Activated naive CD8-positive, alpha-beta T cell treated with anti-CD3 and anti-CD28 coated beads for 36 hours (primary cell): ENCODE data around the gene KIAA1755. TPM values are rescaled to one million over a fixed set of nuclear protein-coding genes. Genes with fewer than 3 reads are reported as not detected.
"Not testable (repeated sequence)": the region's sequence is repeated elsewhere in the genome, so short reads cannot be mapped to it uniquely, and the experiment has no call there.

ENCODE experiments used
- DNase-seq: peaks from one replicate; pipeline ENCODE4 v3.0.0; 2021
- H3K27ac Mint-ChIP-seq: one replicate; pipeline ENCODE4 v1.8.0; 2022; ENCODE audit warnings: mild to moderate bottlenecking, moderate library complexity, mixed read lengths
- H3K27me3 Mint-ChIP-seq: one replicate; pipeline ENCODE4 v1.8.0; 2022; ENCODE audit warnings: mild to moderate bottlenecking, mixed read lengths
- H3K36me3 Mint-ChIP-seq: one replicate; pipeline ENCODE4 v1.8.0; 2021; ENCODE audit warnings: mild to moderate bottlenecking, mixed read lengths
- H3K4me1 Mint-ChIP-seq: one replicate; pipeline ENCODE4 v1.8.0; 2021; ENCODE audit warnings: mixed read lengths
- H3K4me3 Mint-ChIP-seq: one replicate; pipeline ENCODE4 v1.8.0; 2022; ENCODE audit warnings: mild to moderate bottlenecking, moderate library complexity, mixed read lengths
- H3K9me3 Mint-ChIP-seq: one replicate; pipeline ENCODE4 v1.8.0; 2022; ENCODE audit warnings: mixed read lengths
- total RNA-seq, 2 experiments: library from RNA; stranded (reverse); gene quantifications; one replicate each; pipeline ENCODE4 v1.2.3, GENCODE V29; 2021

The KIAA1755 gene
- total RNA-seq, 2 experiments from 2014 or later = not detected

GRCh38 chr20:38297916-38298674 is 37.6 kb upstream of the KIAA1755 start:
- peaks cover 3% of the 10 kb centered on the region for H3K4me1 Mint-ChIP-seq
- H3K9me3 Mint-ChIP-seq = no peaks in the 10 kb centered on the region
- no peak overlapping the region for H3K27ac Mint-ChIP-seq
- no peaks in the 10 kb centered on the region for H3K36me3 Mint-ChIP-seq
- no peak overlapping the region for H3K4me3 Mint-ChIP-seq
- no peak for DNase-seq
- H3K27me3 Mint-ChIP-seq = peaks cover 31% of the 10 kb centered on the region

- Mint-ChIP-seq H3K36me3 (no peaks in the 10 kb centered on the region), H3K4me1 (no peaks in the 10 kb centered on the region), H3K27ac (no peak overlapping the region)
Measured at GRCh38 chr20:38296433-38296832, 35.9 kb upstream of the KIAA1755 start.

GRCh38 chr20:38295811-38296210 is 35.3 kb upstream of the KIAA1755 start:
- Mint-ChIP-seq H3K36me3 (no peaks in the 10 kb centered on the region), H3K4me1 (peaks cover 2% of the 10 kb centered on the region), H3K9me3 (no peaks in the 10 kb centered on the region), H3K27me3 (peaks cover 28% of the 10 kb centered on the region), H3K27ac (no peak overlapping the region), H3K4me3 (no peak overlapping the region)
- no peak for DNase-seq

More at GRCh38 chr20:38296433-38296832, 35.9 kb upstream of the KIAA1755 start:
- peaks cover 29% of the 10 kb centered on the region for H3K27me3 Mint-ChIP-seq
- no peak overlapping the region for H3K4me3 Mint-ChIP-seq
- no peak for DNase-seq
- no peaks in the 10 kb centered on the region for H3K9me3 Mint-ChIP-seq

- H3K36me3 Mint-ChIP-seq = no peaks in the 10 kb centered on the region
- peaks cover 2% of the 10 kb centered on the region for H3K4me1 Mint-ChIP-seq
- no peak overlapping the region for H3K27ac Mint-ChIP-seq
- no peak overlapping the region for H3K4me3 Mint-ChIP-seq
- peaks cover 26% of the 10 kb centered on the region for H3K27me3 Mint-ChIP-seq
- H3K9me3 Mint-ChIP-seq = no peaks in the 10 kb centered on the region
- DNase-seq = no peak
Measured at GRCh38 chr20:38294076-38294591, 33.6 kb upstream of the KIAA1755 start.

GRCh38 chr20:38293491-38294065 is 33.0 kb upstream of the KIAA1755 start:
- Mint-ChIP-seq H3K27me3 (peaks cover 28% of the 10 kb centered on the region), H3K9me3 (no peaks in the 10 kb centered on the region), H3K27ac (no peak overlapping the region), H3K4me3 (no peak overlapping the region), H3K36me3 (no peaks in the 10 kb centered on the region), H3K4me1 (peaks cover 2% of the 10 kb centered on the region)
- no peak for DNase-seq

GRCh38 chr20:38291966-38292365 is 31.4 kb upstream of the KIAA1755 start:
- no peak overlapping the region for H3K4me3 Mint-ChIP-seq

GRCh38 chr20:38290829-38291814 is 30.6 kb upstream of the KIAA1755 start:
- Mint-ChIP-seq H3K27me3 (peaks cover 50% of the 10 kb centered on the region), H3K36me3 (no peaks in the 10 kb centered on the region), H3K27ac (no peak overlapping the region), H3K4me1 (peaks cover 2% of the 10 kb centered on the region), H3K9me3 (no peaks in the 10 kb centered on the region), H3K4me3 (no peak overlapping the region)
- no peak for DNase-seq

More at GRCh38 chr20:38291966-38292365, 31.4 kb upstream of the KIAA1755 start:
- Mint-ChIP-seq H3K36me3 (no peaks in the 10 kb centered on the region), H3K27me3 (peaks cover 43% of the 10 kb centered on the region), H3K4me1 (peaks cover 2% of the 10 kb centered on the region), H3K27ac (no peak overlapping the region), H3K9me3 (no peaks in the 10 kb centered on the region)
- no peak for DNase-seq

- no peak for DNase-seq
- Mint-ChIP-seq H3K36me3 (no peaks in the 10 kb centered on the region), H3K27ac (no peak overlapping the region), H3K4me3 (no peak overlapping the region), H3K4me1 (peaks cover 2% of the 10 kb centered on the region), H3K27me3 (peaks cover 45% of the 10 kb centered on the region), H3K9me3 (no peaks in the 10 kb centered on the region)
Measured at GRCh38 chr20:38286586-38287531, 26.3 kb upstream of the KIAA1755 start.

- Mint-ChIP-seq H3K9me3 (no peaks in the 10 kb centered on the region), H3K4me1 (no peaks in the 10 kb centered on the region), H3K4me3 (no peak overlapping the region), H3K27me3 (peaks cover 30% of the 10 kb centered on the region), H3K27ac (no peak overlapping the region), H3K36me3 (no peaks in the 10 kb centered on the region)
- no peak for DNase-seq
Measured at GRCh38 chr20:38284893-38285444, 24.4 kb upstream of the KIAA1755 start.

- DNase-seq, H3K9me3 Mint-ChIP-seq, H3K36me3 Mint-ChIP-seq, H3K4me1 Mint-ChIP-seq, H3K27ac Mint-ChIP-seq, H3K4me3 Mint-ChIP-seq: not testable (repeated sequence)
- peaks cover 30% of the 10 kb centered on the region for H3K27me3 Mint-ChIP-seq
Measured at GRCh38 chr20:38284066-38284650, 23.6 kb upstream of the KIAA1755 start.

GRCh38 chr20:38283236-38283635 is 22.7 kb upstream of the KIAA1755 start:
- Mint-ChIP-seq H3K27ac (no peak overlapping the region), H3K4me3 (no peak overlapping the region), H3K9me3 (no peaks in the 10 kb centered on the region), H3K4me1 (no peaks in the 10 kb centered on the region), H3K36me3 (no peaks in the 10 kb centered on the region), H3K27me3 (peaks cover 33% of the 10 kb centered on the region)
- no peak for DNase-seq

GRCh38 chr20:38281176-38281915 is 20.8 kb upstream of the KIAA1755 start:
- H3K36me3 Mint-ChIP-seq = not testable (repeated sequence)

GRCh38 chr20:38278763-38279162 is 18.2 kb upstream of the KIAA1755 start:
- no peak for DNase-seq
- Mint-ChIP-seq H3K4me3 (no peak overlapping the region), H3K9me3 (no peaks in the 10 kb centered on the region), H3K27ac (no peak overlapping the region), H3K27me3 (peaks cover 14% of the 10 kb centered on the region), H3K36me3 (no peaks in the 10 kb centered on the region), H3K4me1 (no peaks in the 10 kb centered on the region)

More at GRCh38 chr20:38281176-38281915, 20.8 kb upstream of the KIAA1755 start:
- not testable (repeated sequence) for H3K9me3 Mint-ChIP-seq, H3K27ac Mint-ChIP-seq, DNase-seq, H3K4me3 Mint-ChIP-seq, H3K4me1 Mint-ChIP-seq
- H3K27me3 Mint-ChIP-seq = peaks cover 16% of the 10 kb centered on the region
